ENCODE measurements around the gene SUGCT.

The SUGCT gene

GRCh38 chr7:40483630-40484029, 348.8 kb downstream of the SUGCT start:
- DNase-seq = no peak

- no peak for DNase-seq
These were observed 355.2 kb downstream of the SUGCT start for GRCh38 chr7:40489844-40490602.

GRCh38 chr7:40490603-40490924, 355.8 kb downstream of the SUGCT start:
- no peak for DNase-seq

GRCh38 chr7:40492946-40493345, 358.1 kb downstream of the SUGCT start:
- DNase-seq = no peak

GRCh38 chr7:40493609-40494051, 358.8 kb downstream of the SUGCT start:
- no peak for DNase-seq

- no peak for DNase-seq
These were observed 364.2 kb downstream of the SUGCT start for GRCh38 chr7:40498924-40499510.

GRCh38 chr7:40499718-40500117, 364.9 kb downstream of the SUGCT start:
- no peak for DNase-seq

GRCh38 chr7:40500219-40500618, 365.4 kb downstream of the SUGCT start:
- no peak for DNase-seq

GRCh38 chr7:40502359-40502758, 367.6 kb downstream of the SUGCT start:
- DNase-seq = no peak

GRCh38 chr7:40506158-40506557, 371.4 kb downstream of the SUGCT start:
- no peak for DNase-seq

- no peak for DNase-seq
These were observed 372.4 kb downstream of the SUGCT start for GRCh38 chr7:40507166-40507565.

GRCh38 chr7:40509287-40509996, 374.6 kb downstream of the SUGCT start:
- no peak for DNase-seq

- DNase-seq = no peak
These were observed 381.6 kb downstream of the SUGCT start for GRCh38 chr7:40516376-40516775.

- no peak for DNase-seq
These were observed 384.2 kb downstream of the SUGCT start for GRCh38 chr7:40519009-40519408.

GRCh38 chr7:40520986-40521738, 386.4 kb downstream of the SUGCT start:
- DNase-seq = no peak

- DNase-seq = no peak
These were observed 391.0 kb downstream of the SUGCT start for GRCh38 chr7:40525764-40526163.

- no peak for DNase-seq
These were observed 392.3 kb downstream of the SUGCT start for GRCh38 chr7:40526951-40527715.

GRCh38 chr7:40527723-40528122, 392.9 kb downstream of the SUGCT start:
- no peak for DNase-seq

GRCh38 chr7:40530292-40530691, 395.5 kb downstream of the SUGCT start:
- no peak for DNase-seq

GRCh38 chr7:40531956-40532355, 397.2 kb downstream of the SUGCT start:
- no peak for DNase-seq

- no peak for DNase-seq
These were observed 400.9 kb downstream of the SUGCT start for GRCh38 chr7:40535678-40536077.

GRCh38 chr7:40536421-40536820, 401.6 kb downstream of the SUGCT start:
- peak; percentile 79 for DNase-seq

GRCh38 chr7:40538281-40538680, 403.5 kb downstream of the SUGCT start:
- no peak for DNase-seq

Data from islet precursor cell (in vitro differentiated cells).